ENCODE results near the gene ST3GAL3. TPM values are rescaled to one million over a fixed set of nuclear protein-coding genes. Genes with fewer than 3 reads are reported as not detected.

Gene ST3GAL3
- total and polyA plus RNA-seq, 10 of the 15 experiments (the other 5 are each of a cell fraction or from before 2014, with no cell fraction given), result 1.2 to 19.3 (median 11.0) TPM

DNA sequence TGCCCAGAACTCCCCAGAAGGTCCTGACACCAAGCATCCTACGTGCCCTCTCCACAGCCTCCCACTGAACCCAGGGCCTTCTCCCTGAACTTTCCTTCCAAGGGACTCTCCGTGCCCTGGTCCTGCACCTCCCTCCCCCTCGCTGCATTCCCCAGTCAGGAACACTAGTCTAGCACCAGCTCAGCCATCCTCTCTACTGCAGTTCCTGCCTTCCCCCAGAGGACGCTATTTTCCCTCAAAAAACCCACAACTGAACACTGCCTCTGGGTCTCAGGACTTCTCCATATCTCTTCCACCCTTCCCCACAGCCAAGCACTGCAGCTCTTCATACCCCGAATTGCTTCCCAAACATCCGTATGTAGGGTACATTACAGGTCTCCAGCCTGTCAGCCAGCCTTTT lies 213.7 kb downstream of the ST3GAL3 start (continued):
- TF ChIP-seq, protein P1, sequence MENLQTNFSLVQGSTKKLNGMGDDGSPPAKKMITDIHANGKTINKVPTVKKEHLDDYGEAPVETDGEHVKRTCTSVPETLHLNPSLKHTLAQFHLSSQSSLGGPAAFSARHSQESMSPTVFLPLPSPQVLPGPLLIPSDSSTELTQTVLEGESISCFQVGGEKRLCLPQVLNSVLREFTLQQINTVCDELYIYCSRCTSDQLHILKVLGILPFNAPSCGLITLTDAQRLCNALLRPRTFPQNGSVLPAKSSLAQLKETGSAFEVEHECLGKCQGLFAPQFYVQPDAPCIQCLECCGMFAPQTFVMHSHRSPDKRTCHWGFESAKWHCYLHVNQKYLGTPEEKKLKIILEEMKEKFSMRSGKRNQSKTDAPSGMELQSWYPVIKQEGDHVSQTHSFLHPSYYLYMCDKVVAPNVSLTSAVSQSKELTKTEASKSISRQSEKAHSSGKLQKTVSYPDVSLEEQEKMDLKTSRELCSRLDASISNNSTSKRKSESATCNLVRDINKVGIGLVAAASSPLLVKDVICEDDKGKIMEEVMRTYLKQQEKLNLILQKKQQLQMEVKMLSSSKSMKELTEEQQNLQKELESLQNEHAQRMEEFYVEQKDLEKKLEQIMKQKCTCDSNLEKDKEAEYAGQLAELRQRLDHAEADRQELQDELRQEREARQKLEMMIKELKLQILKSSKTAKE (IDR thresholded peaks at IDR 0.05; ENCODE audit: low read depth, poor library complexity, severe bottlenecking), result no peak
- TF ChIP-seq NFYA (IDR thresholded peaks at IDR 0.05; ENCODE audit: borderline replicate concordance, low read depth, low read length) (no peak), GABPA (IDR thresholded peaks at IDR 0.05; ENCODE audit: low read depth) (no peak), EZH2 (IDR thresholded peaks at IDR 0.05; ENCODE audit: borderline replicate concordance, control insufficient read depth, low read depth, low read length) (no peak), SUPT20H (IDR thresholded peaks at IDR 0.05; ENCODE audit: borderline replicate concordance, control insufficient read depth, low read depth, low read length) (no peak), RAD21 (IDR thresholded peaks at IDR 0.05; ENCODE audit: insufficient read depth, low read depth, low read length) (no peak), KAT2A (conservative IDR thresholded peaks at IDR 0.05; ENCODE audit: control insufficient read depth, low read depth, low read length) (no peak)

DNA sequence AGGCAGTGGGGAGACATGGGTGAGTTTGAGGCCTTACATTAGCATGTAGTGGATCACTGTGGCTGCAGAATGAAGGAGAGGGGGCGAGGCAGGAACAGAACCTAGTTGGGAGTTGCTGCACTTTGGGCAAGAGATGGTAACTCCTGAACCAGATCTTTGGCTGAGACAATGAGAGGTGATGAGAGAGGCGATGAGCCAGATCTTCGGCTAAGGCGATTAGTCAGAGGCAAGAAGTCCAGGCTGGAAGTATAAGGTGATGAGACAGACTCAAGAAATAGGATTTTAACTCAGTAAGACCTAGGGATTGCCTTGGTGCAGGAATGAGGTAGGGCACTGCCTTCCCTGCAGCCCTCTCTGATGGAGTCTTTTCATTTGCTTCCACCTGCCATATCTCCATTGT lies 217.2 kb downstream of the ST3GAL3 start:
- BruUV-seq (replicated peaks), result no TSS peak
- Histone ChIP-seq H2AFZ (ENCODE audit: control insufficient read depth, low read depth, low read length) (no peak overlapping the region), H3K27ac (ENCODE audit: control insufficient read depth, insufficient read depth) (no peak overlapping the region), H3K4me2 (ENCODE audit: control insufficient read depth, insufficient read depth) (no peak overlapping the region), H3K36me3 (ENCODE audit: control insufficient read depth in 2 of 2, insufficient read depth in 2 of 2, low read length in 1 of 2) (no peaks in the 10 kb centered on the region), H3K4me3 (no peak overlapping the region), H3K27me3 (replicated peaks in 1 of 2; ENCODE audit: control insufficient read depth in 2 of 2, insufficient read depth in 2 of 2, low read length in 1 of 2) (no peaks in the 10 kb centered on the region), H3K4me1 (ENCODE audit: control insufficient read depth, insufficient read depth, low read length) (no peaks in the 10 kb centered on the region), H3K9ac (ENCODE audit: control insufficient read depth, insufficient read depth, low read length) (no peak overlapping the region), H3K9me3 (replicated peaks; ENCODE audit: control insufficient read depth, insufficient read depth, low read length) (no peaks in the 10 kb centered on the region), H3K79me2 (ENCODE audit: control insufficient read depth, insufficient read depth, low read length) (no peaks in the 10 kb centered on the region), H4K20me1 (ENCODE audit: control insufficient read depth, insufficient read depth) (no peaks in the 10 kb centered on the region)
- RAD21 ChIA-PET (ENCODE audit: unreplicated experiment), result interaction anchor here (1.5 kb wide), 1 partner anchor 10 kb away, joined by 5 read pairs; the partner anchor contains the start of gene ARTN
- in situ Hi-C loops (cut with MboI) (no loop called here), intact Hi-C loops (cut with micrococcal nuclease; ENCODE audit: unreplicated experiment) (no loop called here)
- no peak for DNase-seq (ENCODE audit: low read depth, low spot score)
- CTCF ChIA-PET, result interaction anchor here (1.3 to 19.3 kb wide), 4 partner anchors 9 to 395 kb away, joined by 3 to 1117 read pairs (median 21); partner anchors contain the start of gene ARTN
- TF ChIP-seq CEBPB (IDR thresholded peaks at IDR 0.05; ENCODE audit: borderline replicate concordance in 1 of 2, low read depth in 2 of 2, low read length in 2 of 2) (no peak), KAT2A (conservative IDR thresholded peaks at IDR 0.05; ENCODE audit: control insufficient read depth, low read depth, low read length) (no peak), SMC3 (IDR thresholded peaks at IDR 0.05; ENCODE audit: borderline replicate concordance, low read length) (no peak), KLF5 (IDR thresholded peaks at IDR 0.05; ENCODE audit: partially characterized antibody) (no peak), POLR2A (IDR thresholded peaks at IDR 0.05; ENCODE audit: low read depth, low read length) (no peak), CBFB (IDR thresholded peaks at IDR 0.05; ENCODE audit: low read depth) (no peak), TARDBP (IDR thresholded peaks at IDR 0.05; ENCODE audit: borderline replicate concordance) (no peak), MEF2B (IDR thresholded peaks at IDR 0.05; ENCODE audit: partially characterized antibody, poor library complexity, severe bottlenecking) (no peak), PML (IDR thresholded peaks at IDR 0.05; ENCODE audit: low read length) (no peak)
- TF ChIP-seq, protein P2, sequence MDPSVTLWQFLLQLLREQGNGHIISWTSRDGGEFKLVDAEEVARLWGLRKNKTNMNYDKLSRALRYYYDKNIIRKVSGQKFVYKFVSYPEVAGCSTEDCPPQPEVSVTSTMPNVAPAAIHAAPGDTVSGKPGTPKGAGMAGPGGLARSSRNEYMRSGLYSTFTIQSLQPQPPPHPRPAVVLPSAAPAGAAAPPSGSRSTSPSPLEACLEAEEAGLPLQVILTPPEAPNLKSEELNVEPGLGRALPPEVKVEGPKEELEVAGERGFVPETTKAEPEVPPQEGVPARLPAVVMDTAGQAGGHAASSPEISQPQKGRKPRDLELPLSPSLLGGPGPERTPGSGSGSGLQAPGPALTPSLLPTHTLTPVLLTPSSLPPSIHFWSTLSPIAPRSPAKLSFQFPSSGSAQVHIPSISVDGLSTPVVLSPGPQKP (IDR thresholded peaks at IDR 0.05; ENCODE audit: low read depth, low read length), result no peak
- SMC1A ChIA-PET (ENCODE audit: uncharacterized antibody, unreplicated experiment), result interaction anchor here (1.1 to 1.2 kb wide), 3 partner anchors 159 to 165 kb away, joined by 4 to 9 read pairs (median 4); no protein-coding TSS in a partner anchor
- 58% methylated on average over 4 of the region's 4 CpGs for WGBS (ENCODE audit: insufficient coverage, insufficient replicate concordance, low lambda C conversion rate, missing lambda C conversion rate)
- no peak for ATAC-seq
- no peak for FAIRE-seq
- POLR2A ChIA-PET, result no interaction called here

Measured in GM12878 (cell line).